OCI-LY7 (cell line): ENCODE results near the gene SLC25A17. TPM values are rescaled to one million over a fixed set of nuclear protein-coding genes. Genes with fewer than 3 reads are reported as not detected.

Source experiments
- BruUV-seq: library from RNA; stranded (reverse); fragments of 400-500 nt; replicated peaks from 2 replicates; lab custom pipeline; 2021; lab: Mats Ljungman, UMichigan
- CTCF ChIA-PET: fragments of 300-600 bp; sonication (Branson Sonifier 250); formaldehyde crosslinking; loops from one replicate; lab custom pipeline; 2022; ENCODE audit warnings: antibody characterized with exemption; ENCODE audit not compliant: unreplicated experiment; lab: Charles Lee
- POLR2A ChIA-PET: fragments of 300-600 bp; sonication (Branson Sonifier 250); formaldehyde crosslinking; loops from one replicate; lab custom pipeline; 2022; ENCODE audit warnings: antibody characterized with exemption; lab: Charles Lee
- DNase-seq: peaks from one replicate; pipeline ENCODE4 v3.0.0-alpha.2; 2015; ENCODE audit warnings: low spot score
- H2AFZ ChIP-seq: fragments of 200-600 bp; sonication (generic), shearing (Covaris generic); 2 replicates; pipeline ENCODE4 v1.6.1; 2014; ENCODE audit warnings: mild to moderate bottlenecking, antibody characterized with exemption, low read length, moderate library complexity
- H3K27ac ChIP-seq: fragments of 200-600 bp; sonication (generic); 2 replicates; pipeline ENCODE4 v1.5.1; 2014; ENCODE audit warnings: mixed run types, low read depth, mild to moderate bottlenecking, moderate library complexity, low read length, inconsistent platforms; ENCODE audit not compliant: poor library complexity, severe bottlenecking
- H3K36me3 ChIP-seq: fragments of 200-600 bp; sonication (generic); 2 replicates; pipeline ENCODE4 v1.6.1; 2014; ENCODE audit warnings: mild to moderate bottlenecking, antibody characterized with exemption, low read length, moderate library complexity, mixed read lengths; ENCODE audit not compliant: insufficient read depth
- H3K4me1 ChIP-seq: fragments of 200-600 bp; sonication (generic); 2 replicates; pipeline ENCODE4 v1.5.1; 2014; ENCODE audit warnings: mild to moderate bottlenecking, low read length; ENCODE audit not compliant: insufficient read depth, poor library complexity, severe bottlenecking
- H3K4me2 ChIP-seq: fragments of 200-600 bp; sonication (generic); 2 replicates; pipeline ENCODE4 v1.6.1; 2014; ENCODE audit warnings: mild to moderate bottlenecking, low read length
- H3K4me3 ChIP-seq: fragments of 200-600 bp; sonication (generic); 2 replicates; pipeline ENCODE4 v1.5.1; 2014; ENCODE audit warnings: mild to moderate bottlenecking, low read depth, low read length; ENCODE audit not compliant: poor library complexity, severe bottlenecking
- H3K79me2 ChIP-seq: fragments of 200-600 bp; sonication (generic); 2 replicates; pipeline ENCODE4 v1.6.1; 2016; ENCODE audit warnings: low read depth, mild to moderate bottlenecking, low read length, moderate library complexity, mixed read lengths; ENCODE audit not compliant: insufficient read depth
- H3K9me2 ChIP-seq: fragments of 200-600 bp; sonication (generic); 2 replicates; pipeline ENCODE4 v1.6.1; 2016; ENCODE audit warnings: mild to moderate bottlenecking, low read length, mixed read lengths; ENCODE audit not compliant: insufficient read depth
- H3K9me3 ChIP-seq: fragments of 200-600 bp; sonication (generic); 2 replicates; pipeline ENCODE4 v1.6.1; 2014; ENCODE audit warnings: mild to moderate bottlenecking, mixed run types, low read length, mixed read lengths
- H4K20me1 ChIP-seq: fragments of 200-600 bp; sonication (generic); 2 replicates; pipeline ENCODE4 v1.6.1; 2014; ENCODE audit warnings: mild to moderate bottlenecking, antibody characterized with exemption, low read length, moderate library complexity, mixed read lengths; ENCODE audit not compliant: insufficient read depth
- EZH2phosphoT487 ChIP-seq: fragments of 200-600 bp; sonication (generic); IDR thresholded peaks from 2 replicates; pipeline ENCODE4 v1.6.1; 2018; ENCODE audit warnings: low read depth, borderline replicate concordance, mild to moderate bottlenecking, mixed run types, antibody characterized with exemption, low read length, moderate library complexity, mixed read lengths
- intact Hi-C: fragments of 100-400 bp; cut with micrococcal nuclease; formaldehyde crosslinking; loops from one replicate; pipeline ENCODE4 v1.10.0; 2022; ENCODE audit not compliant: unreplicated experiment
- total RNA-seq, 2 experiments: library from RNA; depleted of rRNA in 1 of 2; stranded (reverse); fragments of >200 nt in 1 of 2; shearing (Covaris generic) in 1 of 2; gene quantifications; 2 replicates each; pipeline ENCODE4 v1.2.3, GENCODE V29; 2014 to 2022
- TF ChIP-seq, protein P1 (sequence below): fragments of 200-600 bp; sonication (generic); conservative IDR thresholded peaks from 2 replicates; pipeline ENCODE4 v1.5.1; 2014; ENCODE audit warnings: mild to moderate bottlenecking, antibody characterized with exemption, low read length, moderate library complexity, mixed read lengths

Gene SLC25A17
- total RNA-seq, 2 experiments from 2014 or later, result 25.9 to 37.9 TPM

DNA sequence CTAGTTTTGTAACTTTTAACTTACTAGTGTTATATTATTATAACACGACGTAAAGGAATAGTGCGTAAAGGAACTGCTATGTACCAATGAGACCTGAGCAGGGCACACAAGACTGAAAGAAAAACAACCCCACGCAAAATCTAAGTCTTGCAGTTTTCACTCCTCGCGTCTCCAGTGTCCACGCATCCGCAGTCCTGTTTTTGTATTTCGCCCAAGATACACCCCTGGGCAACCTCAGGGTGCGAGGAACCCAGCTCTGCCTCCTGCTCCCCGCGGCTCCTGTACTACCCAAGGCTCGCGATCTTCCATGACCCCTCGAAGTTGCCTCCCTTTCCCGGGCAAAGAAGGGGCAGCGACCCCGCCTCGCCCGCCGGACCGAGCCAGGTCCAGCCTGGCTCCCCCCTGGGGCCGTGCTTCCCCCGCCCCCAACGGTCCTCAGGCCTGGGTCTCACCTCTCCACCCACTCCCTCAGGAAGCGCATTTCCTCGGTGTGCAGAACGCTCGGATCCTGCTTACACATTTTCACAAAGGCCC, 36.9 kb upstream of the SLC25A17 start:
- Histone ChIP-seq H3K4me2 (peak overlapping the region; percentile 90), H3K79me2 (peaks cover 94% of the 10 kb centered on the region), H3K27ac (peak overlapping the region; percentile 85), H3K9me2 (no peaks in the 10 kb centered on the region), H4K20me1 (peaks cover 35% of the 10 kb centered on the region), H3K36me3 (peaks cover 42% of the 10 kb centered on the region), H3K4me1 (peaks cover 39% of the 10 kb centered on the region), H2AFZ (peak overlapping the region; percentile 87; the same call in 1 of the 2 replicates), H3K4me3 (peak overlapping the region; percentile 95), H3K9me3 (no peaks in the 10 kb centered on the region)
- CTCF ChIA-PET, result interaction anchor here (0.6 to 1.1 kb wide), 2 partner anchors 11 to 1456 kb away, joined by 3 to 5 read pairs; partner anchors contain the start of gene TAB1
- peak; percentile 44 for DNase-seq
- POLR2A ChIA-PET, result interaction anchor here (0.6 to 2.4 kb wide), 6 partner anchors 11 to 443 kb away, joined by 3 to 12 read pairs (median 4); no protein-coding TSS in a partner anchor
- intact Hi-C loops, result loop anchor here (2.0 to 5.0 kb wide), 3 partner anchors 37 to 341 kb away; partner anchors contain the start of genes EP300 and SLC25A17
- no TSS peak for BruUV-seq
- TF ChIP-seq, protein P1, sequence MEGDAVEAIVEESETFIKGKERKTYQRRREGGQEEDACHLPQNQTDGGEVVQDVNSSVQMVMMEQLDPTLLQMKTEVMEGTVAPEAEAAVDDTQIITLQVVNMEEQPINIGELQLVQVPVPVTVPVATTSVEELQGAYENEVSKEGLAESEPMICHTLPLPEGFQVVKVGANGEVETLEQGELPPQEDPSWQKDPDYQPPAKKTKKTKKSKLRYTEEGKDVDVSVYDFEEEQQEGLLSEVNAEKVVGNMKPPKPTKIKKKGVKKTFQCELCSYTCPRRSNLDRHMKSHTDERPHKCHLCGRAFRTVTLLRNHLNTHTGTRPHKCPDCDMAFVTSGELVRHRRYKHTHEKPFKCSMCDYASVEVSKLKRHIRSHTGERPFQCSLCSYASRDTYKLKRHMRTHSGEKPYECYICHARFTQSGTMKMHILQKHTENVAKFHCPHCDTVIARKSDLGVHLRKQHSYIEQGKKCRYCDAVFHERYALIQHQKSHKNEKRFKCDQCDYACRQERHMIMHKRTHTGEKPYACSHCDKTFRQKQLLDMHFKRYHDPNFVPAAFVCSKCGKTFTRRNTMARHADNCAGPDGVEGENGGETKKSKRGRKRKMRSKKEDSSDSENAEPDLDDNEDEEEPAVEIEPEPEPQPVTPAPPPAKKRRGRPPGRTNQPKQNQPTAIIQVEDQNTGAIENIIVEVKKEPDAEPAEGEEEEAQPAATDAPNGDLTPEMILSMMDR, result no peak
- no peak for TF ChIP-seq EZH2phosphoT487

DNA sequence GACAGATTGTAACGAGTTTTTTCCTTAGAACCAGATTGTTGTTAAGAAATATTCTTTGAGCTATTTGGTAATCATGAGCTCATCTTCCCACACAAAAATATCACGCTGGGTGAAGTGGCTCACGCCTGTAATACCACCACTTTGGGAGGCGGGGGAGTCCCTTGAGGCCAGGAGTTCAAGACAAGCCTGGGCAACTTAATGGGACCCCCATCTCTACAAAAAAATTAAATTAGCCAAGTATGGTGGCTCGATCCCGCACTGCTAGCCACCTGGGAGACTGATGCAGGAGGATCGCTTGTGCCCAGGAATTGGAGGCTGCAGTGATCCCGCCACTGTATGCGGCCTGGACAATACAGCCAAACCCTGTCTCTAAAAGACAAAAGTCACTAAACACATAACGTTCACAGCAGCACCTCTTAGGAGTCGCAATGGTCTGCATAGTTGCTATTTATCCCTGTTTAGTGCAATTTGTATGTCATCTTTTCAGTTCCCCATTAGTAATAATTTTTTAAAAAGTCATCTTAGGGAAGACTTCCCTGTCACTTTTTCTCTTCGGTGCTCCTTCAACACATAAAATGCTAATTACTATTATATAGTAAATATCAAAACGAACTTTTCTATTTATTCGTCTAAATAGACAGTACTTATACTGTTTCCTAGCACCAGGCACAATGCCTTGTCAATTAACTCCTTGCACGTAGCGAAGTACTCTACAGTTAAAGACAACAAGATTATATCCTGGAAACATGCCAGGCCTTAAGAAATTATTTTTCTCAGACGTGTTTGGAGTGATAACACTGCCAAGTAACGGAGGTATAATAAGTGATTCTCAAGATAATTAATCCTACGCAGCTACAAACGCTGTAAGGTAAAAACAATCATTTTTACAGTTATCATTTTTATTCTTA, 36.2 kb upstream of the SLC25A17 start:
- no peak for DNase-seq
- TF ChIP-seq EZH2phosphoT487, result no peak
- TF ChIP-seq, protein P1, result no peak
- H3K36me3 ChIP-seq, result peaks cover 42% of the 10 kb centered on the region
- intact Hi-C loops, result loop anchor here (5.0 kb wide), 1 partner anchor 237 kb away; the partner anchor contains the start of gene EP300
- no peaks in the 10 kb centered on the region for H3K9me3 ChIP-seq
- peak overlapping the region; percentile 85 for H3K27ac ChIP-seq
- CTCF ChIA-PET, result no interaction called here
- H2AFZ ChIP-seq, result peak overlapping the region; percentile 87; the same call in 1 of the 2 replicates
- H3K4me1 ChIP-seq, result peaks cover 39% of the 10 kb centered on the region
- no peaks in the 10 kb centered on the region for H3K9me2 ChIP-seq
- H3K4me2 ChIP-seq, result peak overlapping the region; percentile 90
- peak overlapping the region; percentile 95 for H3K4me3 ChIP-seq
- H3K79me2 ChIP-seq, result peaks cover 94% of the 10 kb centered on the region
- POLR2A ChIA-PET, result interaction anchor here (0.9 to 1.3 kb wide), 2 partner anchors 36 to 45 kb away, joined by 3 read pairs; partner anchors contain the start of gene SLC25A17
- no TSS peak for BruUV-seq
- peaks cover 35% of the 10 kb centered on the region for H4K20me1 ChIP-seq
